HCT116 (cell line): ENCODE measurements around the gene C2orf78. TPM values are rescaled to one million over a fixed set of nuclear protein-coding genes. Genes with fewer than 3 reads are reported as not detected.

Experiments
- ATAC-seq: fragments of 200-7000 bp; cut with Tn5 transposase; 2 replicates; pipeline ENCODE4 v1.9.1; 2020; ENCODE audit warnings: mild to moderate bottlenecking, moderate library complexity
- BruUV-seq: library from RNA; stranded (reverse); fragments of 400-500 nt; replicated peaks from 2 replicates; lab custom pipeline; 2021; lab: Mats Ljungman, UMichigan
- CTCF ChIA-PET: fragments of 300-600 bp; sonication (Branson Sonifier 250); formaldehyde crosslinking; loops from one replicate; lab custom pipeline; 2021; ENCODE audit warnings: antibody characterized with exemption; lab: Charles Lee
- POLR2A ChIA-PET: fragments of 300-600, 350-600 bp; sonication (Branson Sonifier 250); formaldehyde crosslinking; loops from one replicate; lab custom pipeline; 2021; ENCODE audit warnings: antibody characterized with exemption; lab: Charles Lee
- RAD21 ChIA-PET, 2 experiments: fragments of 300-600 bp; sonication (Branson Sonifier 250); formaldehyde crosslinking; loops; one replicate each; lab custom pipeline; 2023; ENCODE audit warnings: low total read pairs in 2 of 2; ENCODE audit not compliant: uncharacterized antibody in 2 of 2, unreplicated experiment in 2 of 2, low non-redundant PET in 1 of 2; lab: Charles Lee
- DNase-seq: peaks from one replicate; pipeline ENCODE4 v3.0.0-alpha.2; 2010; ENCODE audit warnings: low read depth, low spot score
- H2AFZ ChIP-seq: fragments of 200-600 bp; shearing (Covaris generic), sonication (generic); 2 replicates; pipeline ENCODE4 v1.6.1; 2017; ENCODE audit warnings: low read depth, mixed run types, mixed read lengths, antibody characterized with exemption, low read length; ENCODE audit not compliant: poor library complexity, severe bottlenecking
- H3K27ac ChIP-seq: 2 replicates; pipeline ENCODE4 v1.5.1; 2012; ENCODE audit warnings: low read depth, low read length
- H3K27me3 ChIP-seq: fragments of 200-600 bp; sonication (generic); 2 replicates; pipeline ENCODE4 v1.6.1; 2016; ENCODE audit warnings: mixed run types, low read length, mixed read lengths; ENCODE audit not compliant: insufficient read depth
- H3K36me3 ChIP-seq, 2 experiments: fragments of 200-500 bp in 1 of 2; fragments of 200-600 bp in 1 of 2; sonication (Bioruptor generic) in 1 of 2; sonication (generic) in 1 of 2; 2 replicates each; pipeline versions ENCODE4 v1.5.1 to v1.6.1; 2014 to 2016; ENCODE audit warnings: low read length in 2 of 2, inconsistent platforms in 1 of 2, mixed read lengths in 1 of 2, mixed run types in 1 of 2; ENCODE audit not compliant: insufficient read depth in 2 of 2, control insufficient read depth in 1 of 2
- H3K4me1 ChIP-seq, 2 experiments: fragments of 200-600 bp in 1 of 2; sonication (generic) in 1 of 2; 2 replicates each; pipeline versions ENCODE4 v1.5.1 to v1.6.1; 2012 to 2017; ENCODE audit warnings: low read length in 2 of 2, inconsistent platforms in 1 of 2, mild to moderate bottlenecking in 1 of 2, mixed read lengths in 1 of 2, mixed run types in 1 of 2, moderate library complexity in 1 of 2; ENCODE audit not compliant: insufficient read depth in 2 of 2, control insufficient read depth in 1 of 2
- H3K4me2 ChIP-seq: fragments of 200-600 bp; sonication (generic); 2 replicates; pipeline ENCODE4 v1.6.1; 2017; ENCODE audit warnings: mixed run types, low read length, mixed read lengths
- H3K4me3 ChIP-seq, 2 experiments: fragments of 200-600 bp in 1 of 2; sonication (generic) in 1 of 2; replicated peaks in 1 of 2; 2 replicates each; pipeline ENCODE4 v1.5.1; 2011 to 2016; ENCODE audit warnings: low read length in 2 of 2, control low read depth in 1 of 2, low read depth in 1 of 2, mild to moderate bottlenecking in 1 of 2, mixed read lengths in 1 of 2, mixed run types in 1 of 2
- H3K79me2 ChIP-seq: fragments of 200-600 bp; sonication (generic); 2 replicates; pipeline ENCODE4 v1.6.1; 2017; ENCODE audit warnings: mild to moderate bottlenecking, mixed run types, low read length, moderate library complexity, mixed read lengths; ENCODE audit not compliant: insufficient read depth
- H3K9ac ChIP-seq: fragments of 200-600 bp; sonication (generic); 2 replicates; pipeline ENCODE4 v1.6.1; 2016; ENCODE audit warnings: low read length, mixed read lengths
- H3K9me2 ChIP-seq: fragments of 200-600 bp; sonication (generic), shearing (Covaris generic); 2 replicates; pipeline ENCODE4 v1.6.1; 2017; ENCODE audit warnings: mixed run types, mild to moderate bottlenecking, moderate library complexity; ENCODE audit not compliant: insufficient read depth
- H3K9me3 ChIP-seq, 2 experiments: fragments of 200-500 bp in 1 of 2; fragments of 200-600 bp in 1 of 2; sonication (Bioruptor generic) in 1 of 2; sonication (generic) in 1 of 2; 2 replicates each; pipeline ENCODE4 v1.6.1; 2014 to 2017; ENCODE audit warnings: low read length in 2 of 2, mixed read lengths in 2 of 2, inconsistent platforms in 1 of 2, low read depth in 1 of 2, mild to moderate bottlenecking in 1 of 2, mixed run types in 1 of 2, moderate library complexity in 1 of 2; ENCODE audit not compliant: control insufficient read depth in 1 of 2, insufficient read depth in 1 of 2
- H4K20me1 ChIP-seq: fragments of 200-600 bp; sonication (generic), shearing (Covaris generic); 2 replicates; pipeline ENCODE4 v1.6.1; 2017; ENCODE audit warnings: mixed run types, mild to moderate bottlenecking, moderate library complexity; ENCODE audit not compliant: insufficient read depth
- ATF3 ChIP-seq: IDR thresholded peaks from 2 replicates; pipeline ENCODE4 v1.6.1; 2012
- CBX3 ChIP-seq: IDR thresholded peaks from 2 replicates; pipeline ENCODE4 v1.6.1; 2012; ENCODE audit warnings: low read depth
- CTCF ChIP-seq, 3 experiments: fragments of 200-600 bp in 1 of 3; sonication (generic) in 1 of 3; IDR thresholded peaks in 2 of 3; conservative IDR thresholded peaks in 1 of 3; 2 replicates each; pipeline ENCODE4 v1.5.1; 2012 to 2017; ENCODE audit warnings: low read depth in 2 of 3, low read length in 2 of 3, antibody characterized with exemption in 1 of 3, borderline replicate concordance in 1 of 3, control low read depth in 1 of 3, mild to moderate bottlenecking in 1 of 3, mixed read lengths in 1 of 3, mixed run types in 1 of 3, moderate library complexity in 1 of 3; ENCODE audit not compliant: insufficient read depth in 1 of 3
- EGR1 ChIP-seq: IDR thresholded peaks from 2 replicates; pipeline ENCODE4 v1.6.1; 2012; ENCODE audit warnings: low read depth
- ELF1 ChIP-seq: IDR thresholded peaks from 2 replicates; pipeline ENCODE4 v1.6.1; 2012; ENCODE audit warnings: low read depth, borderline replicate concordance
- EZH2 ChIP-seq: fragments of 200-600 bp; sonication (generic); IDR thresholded peaks from 2 replicates; pipeline ENCODE4 v1.6.1; 2017; ENCODE audit warnings: antibody characterized with exemption, mixed run types
- EZH2phosphoT487 ChIP-seq: fragments of 200-600 bp; IDR thresholded peaks from 2 replicates; pipeline ENCODE4 v1.6.1; 2018; ENCODE audit warnings: antibody characterized with exemption, borderline replicate concordance
- FOSL1 ChIP-seq: IDR thresholded peaks from 2 replicates; pipeline ENCODE4 v1.6.1; 2012; ENCODE audit warnings: low read depth
- JUND ChIP-seq: IDR thresholded peaks from 2 replicates; pipeline ENCODE4 v1.6.1; 2012
- MAX ChIP-seq: IDR thresholded peaks from 2 replicates; pipeline ENCODE4 v1.6.1; 2012
- POLR2A ChIP-seq: IDR thresholded peaks from 2 replicates; pipeline ENCODE4 v1.7.0; 2011; ENCODE audit warnings: borderline replicate concordance; ENCODE audit not compliant: insufficient read depth, insufficient read length; ENCODE audit errors: extremely low read depth
- POLR2AphosphoS5 ChIP-seq: IDR thresholded peaks from 2 replicates; pipeline ENCODE4 v1.6.1; 2011; ENCODE audit warnings: mild to moderate bottlenecking, low read depth, low read length, moderate library complexity
- RAD21 ChIP-seq: IDR thresholded peaks from 2 replicates; pipeline ENCODE4 v1.6.1; 2012; ENCODE audit warnings: low read depth, mild to moderate bottlenecking
- REST ChIP-seq: IDR thresholded peaks from 2 replicates; pipeline ENCODE4 v1.6.1; 2012; ENCODE audit warnings: low read depth
- SIN3A ChIP-seq: IDR thresholded peaks from 2 replicates; pipeline ENCODE4 v1.6.1; 2012; ENCODE audit warnings: low read depth
- SRF ChIP-seq: IDR thresholded peaks from 2 replicates; pipeline ENCODE4 v1.6.1; 2012; ENCODE audit warnings: low read depth
- YY1 ChIP-seq: IDR thresholded peaks from 2 replicates; pipeline ENCODE4 v1.6.1; 2011; ENCODE audit warnings: low read length, low read depth, moderate library complexity, mild to moderate bottlenecking; ENCODE audit not compliant: insufficient replicate concordance; ENCODE audit errors: extremely low read depth
- ZBTB33 ChIP-seq: IDR thresholded peaks from 2 replicates; pipeline ENCODE4 v1.6.1; 2011; ENCODE audit warnings: mild to moderate bottlenecking, low read length, moderate library complexity; ENCODE audit not compliant: insufficient replicate concordance; ENCODE audit errors: extremely low read depth
- ZFX ChIP-seq: fragments of 450-650 bp; IDR thresholded peaks from 2 replicates; pipeline ENCODE4 v1.6.1; 2017
- ZNF274 ChIP-seq: fragments of 200-500 bp; sonication (Bioruptor generic); IDR thresholded peaks from 2 replicates; pipeline ENCODE4 v1.6.1; 2014; ENCODE audit warnings: mild to moderate bottlenecking, low read depth, low read length, inconsistent platforms
- intact Hi-C: fragments of 100-400 bp; cut with micrococcal nuclease; formaldehyde crosslinking; loops from 2 replicates; pipeline ENCODE4 v1.10.0; 2022
- total RNA-seq: library from RNA; stranded (reverse); gene quantifications from one replicate; pipeline ENCODE4 v1.2.1, GENCODE V29; 2021; ENCODE audit not compliant: unreplicated experiment

Gene C2orf78
- total RNA-seq, 1 experiment from 2014 or later = 1.5 TPM

GRCh38 chr2:73766349-73766748 lies 17.6 kb upstream of the C2orf78 start:
- no peak overlapping the region for H3K27ac ChIP-seq
- H3K9ac ChIP-seq = no peak overlapping the region
- TF ChIP-seq YY1 (no peak), ELF1 (no peak), SRF (no peak), POLR2AphosphoS5 (no peak), CTCF (IDR thresholded peaks at IDR 0.05 in 2 of 3, conservative IDR thresholded peaks at IDR 0.05 in 1 of 3; ENCODE audit: borderline replicate concordance in 1 of 3, insufficient read depth in 1 of 3, low read depth in 2 of 3, low read length in 2 of 3) (no peak), EZH2phosphoT487 (no peak), ZNF274 (no peak), CBX3 (no peak), ZBTB33 (no peak), REST (no peak), MAX (no peak), POLR2A (no peak), JUND (no peak), RAD21 (no peak), EZH2 (no peak), SIN3A (no peak), EGR1 (no peak), ATF3 (no peak), ZFX (no peak), FOSL1 (no peak)
- no peak overlapping the region for H3K4me3 ChIP-seq
- no peaks in the 10 kb centered on the region for H3K4me1 ChIP-seq
- no peak overlapping the region for H3K4me2 ChIP-seq
- H4K20me1 ChIP-seq = no peaks in the 10 kb centered on the region
- intact Hi-C loops = no loop called here
- H3K9me2 ChIP-seq = no peaks in the 10 kb centered on the region
- DNase-seq (no peak), ATAC-seq (no peak)
- RAD21 ChIA-PET = no interaction called here
- H3K27me3 ChIP-seq = no peaks in the 10 kb centered on the region
- no TSS peak for BruUV-seq
- no peaks in the 10 kb centered on the region for H3K9me3 ChIP-seq
- CTCF ChIA-PET = no interaction called here
- POLR2A ChIA-PET = no interaction called here
- peaks cover 5% of the 10 kb centered on the region for H3K79me2 ChIP-seq
- H2AFZ ChIP-seq = no peak overlapping the region
- H3K36me3 ChIP-seq = peaks cover 45 to 53% of the 10 kb centered on the region in 2 experiments
